B cell (primary cell): ENCODE measurements around the gene NHS.

ENCODE experiments used
- CTCF ChIP-seq: fragments of 200-600 bp; IDR thresholded peaks from one replicate; pipeline ENCODE4 v1.8.0; 2022; ENCODE audit warnings: antibody characterized with exemption, mild to moderate bottlenecking
- EZH2 ChIP-seq: IDR thresholded peaks from 2 replicates; pipeline ENCODE4 v1.6.1; 2012; ENCODE audit warnings: borderline replicate concordance, low read depth, mild to moderate bottlenecking, moderate library complexity, low read length; ENCODE audit not compliant: insufficient read depth, poor library complexity, severe bottlenecking

DNA sequence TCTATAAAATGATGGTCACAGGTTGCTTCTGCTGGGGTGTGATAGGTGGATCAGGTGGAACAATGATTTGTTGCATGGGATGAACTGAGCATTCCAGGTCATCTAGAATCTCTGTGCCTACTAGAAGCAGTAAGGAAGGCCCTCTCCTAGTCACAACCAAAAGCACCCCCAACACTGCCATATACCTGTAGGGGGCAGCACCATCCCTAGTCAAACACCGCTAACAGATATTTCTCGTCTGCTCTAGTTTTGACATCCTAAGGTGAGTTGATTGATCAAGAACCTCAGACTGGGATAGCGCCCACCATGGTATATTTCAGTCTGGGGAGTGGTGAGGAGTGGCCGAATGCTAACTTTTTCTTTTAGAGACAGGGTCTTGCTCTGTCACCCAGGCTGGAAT, 160.2 kb downstream of the NHS start:
- TF ChIP-seq CTCF (no peak), EZH2 (no peak)
